ENCODE measurements around the gene PRDM16.

The PRDM16 gene

GRCh38 chr1:3450202-3450863, 381.3 kb downstream of the PRDM16 start:
- DNase-seq = no peak

- DNase-seq = no peak
Measured at GRCh38 chr1:3450983-3451382, 382.0 kb downstream of the PRDM16 start.

GRCh38 chr1:3451994-3452865, 383.2 kb downstream of the PRDM16 start:
- DNase-seq = no peak

GRCh38 chr1:3452866-3453175, 383.8 kb downstream of the PRDM16 start:
- DNase-seq = no peak

- peak; percentile 55 for DNase-seq
Measured at GRCh38 chr1:3453203-3453761, 384.3 kb downstream of the PRDM16 start.

- DNase-seq = peak; percentile 12
Measured at GRCh38 chr1:3453891-3454810, 385.1 kb downstream of the PRDM16 start, which contains the start of gene ARHGEF16. Gene ARHGEF16, plus strand, starts transcription at chr1:3454665. Its CDS starts 8,420 bp downstream, at chr1:3463085.

GRCh38 chr1:3454811-3455618, 386.0 kb downstream of the PRDM16 start:
- no peak for DNase-seq

GRCh38 chr1:3455670-3456448, 386.9 kb downstream of the PRDM16 start:
- no peak for DNase-seq

- DNase-seq = no peak
Measured at GRCh38 chr1:3456449-3456963, 387.5 kb downstream of the PRDM16 start.

GRCh38 chr1:3456964-3457909, 388.2 kb downstream of the PRDM16 start:
- no peak for DNase-seq

- DNase-seq = no peak
Measured at GRCh38 chr1:3457910-3458883, 389.2 kb downstream of the PRDM16 start.

- DNase-seq = no peak
Measured at GRCh38 chr1:3459051-3459908, 390.3 kb downstream of the PRDM16 start.

GRCh38 chr1:3459940-3460671, 391.1 kb downstream of the PRDM16 start:
- DNase-seq = no peak

- no peak for DNase-seq
Measured at GRCh38 chr1:3460672-3461131, 391.7 kb downstream of the PRDM16 start.

- no peak for DNase-seq
Measured at GRCh38 chr1:3461238-3461933, 392.4 kb downstream of the PRDM16 start.

GRCh38 chr1:3461934-3462275, 392.9 kb downstream of the PRDM16 start:
- DNase-seq = no peak
